HG02759 (cell line): ENCODE results near the gene CERS6.
A peak's percentile ranks its signal among the peaks of the same experiment; 100 is the strongest.

Source experiments
- ATAC-seq: cut with Tn5 transposase; IDR thresholded peaks from one replicate; pipeline ENCODE4 v1.9.1; 2021; ENCODE audit warnings: mild to moderate bottlenecking, moderate library complexity; ENCODE audit not compliant: unreplicated experiment

CERS6 gene

GRCh38 chr2:168441214-168441872 lies 14.7 kb upstream of the CERS6 start:
- ATAC-seq = no peak

GRCh38 chr2:168443818-168444217 lies 12.3 kb upstream of the CERS6 start:
- no peak for ATAC-seq

GRCh38 chr2:168445960-168446359 lies 10.1 kb upstream of the CERS6 start:
- ATAC-seq = no peak

- no peak for ATAC-seq
These were observed 7.1 kb upstream of the CERS6 start for GRCh38 chr2:168448980-168449379.

- no peak for ATAC-seq
These were observed 6.7 kb upstream of the CERS6 start for GRCh38 chr2:168449419-168449818.

GRCh38 chr2:168450171-168450570 lies 5.9 kb upstream of the CERS6 start:
- ATAC-seq = no peak

GRCh38 chr2:168450732-168451131 lies 5.3 kb upstream of the CERS6 start:
- no peak for ATAC-seq

GRCh38 chr2:168452781-168453180 lies 3.3 kb upstream of the CERS6 start:
- ATAC-seq = no peak

- no peak for ATAC-seq
These were observed 2.7 kb upstream of the CERS6 start for GRCh38 chr2:168453404-168453803.

GRCh38 chr2:168454737-168455644 lies 1.1 kb upstream of the CERS6 start:
- no peak for ATAC-seq

- peak; percentile 38 for ATAC-seq
These were observed 583 bp downstream of the CERS6 start for GRCh38 chr2:168456521-168457189.

- ATAC-seq = peak; percentile 1
These were observed 1.3 kb downstream of the CERS6 start for GRCh38 chr2:168457190-168457895.

- no peak for ATAC-seq
These were observed 2.1 kb downstream of the CERS6 start for GRCh38 chr2:168458139-168458538.

- no peak for ATAC-seq
These were observed 3.2 kb downstream of the CERS6 start for GRCh38 chr2:168459256-168459655.

- no peak for ATAC-seq
These were observed 4.5 kb downstream of the CERS6 start for GRCh38 chr2:168460571-168460970.

GRCh38 chr2:168461178-168461941 lies 5.3 kb downstream of the CERS6 start:
- no peak for ATAC-seq

- no peak for ATAC-seq
These were observed 5.9 kb downstream of the CERS6 start for GRCh38 chr2:168461942-168462331.

GRCh38 chr2:168462543-168463045 lies 6.5 kb downstream of the CERS6 start:
- no peak for ATAC-seq

GRCh38 chr2:168465594-168465993 lies 9.5 kb downstream of the CERS6 start:
- no peak for ATAC-seq

GRCh38 chr2:168466190-168466737 lies 10.2 kb downstream of the CERS6 start:
- ATAC-seq = no peak
